Bronchial epithelial cell (primary cell): ENCODE measurements around the gene PHACTR1. TPM values are rescaled to one million over a fixed set of nuclear protein-coding genes. Genes with fewer than 3 reads are reported as not detected.

Experiments used
- DNase-seq: peaks from one replicate; pipeline ENCODE4 v3.0.0-alpha.2; 2010; ENCODE audit warnings: low read depth
- FAIRE-seq: peaks from 2 replicates; lab custom pipeline; 2011; peaks lifted over from hg19 to GRCh38; lab: Jason Lieb, UNC
- H3K27me3 ChIP-seq: 2 replicates; pipeline ENCODE4 v1.5.1; 2011; ENCODE audit warnings: low read length; ENCODE audit not compliant: control insufficient read depth, insufficient read depth
- H3K36me3 ChIP-seq: 2 replicates; pipeline ENCODE4 v1.5.1; 2011; ENCODE audit warnings: low read length; ENCODE audit not compliant: control insufficient read depth, insufficient read depth
- H3K4me3 ChIP-seq: 2 replicates; pipeline ENCODE4 v1.5.1; 2011; ENCODE audit warnings: mild to moderate bottlenecking, low read depth, low read length, control low read depth
- CTCF ChIP-seq: IDR thresholded peaks from 2 replicates; pipeline ENCODE4 v1.5.1; 2011; ENCODE audit warnings: mild to moderate bottlenecking, moderate library complexity, low read length, control low read depth, inconsistent platforms; ENCODE audit not compliant: insufficient read depth, severe bottlenecking
- total RNA-seq: library from RNA; depleted of rRNA; stranded (reverse); fragments of >200 nt; gene quantifications from 2 replicates; pipeline ENCODE4 v1.2.1, GENCODE V29; 2014

PHACTR1 gene
- total RNA-seq, 1 donor from 2014 or later, result under 0.01 TPM

DNA sequence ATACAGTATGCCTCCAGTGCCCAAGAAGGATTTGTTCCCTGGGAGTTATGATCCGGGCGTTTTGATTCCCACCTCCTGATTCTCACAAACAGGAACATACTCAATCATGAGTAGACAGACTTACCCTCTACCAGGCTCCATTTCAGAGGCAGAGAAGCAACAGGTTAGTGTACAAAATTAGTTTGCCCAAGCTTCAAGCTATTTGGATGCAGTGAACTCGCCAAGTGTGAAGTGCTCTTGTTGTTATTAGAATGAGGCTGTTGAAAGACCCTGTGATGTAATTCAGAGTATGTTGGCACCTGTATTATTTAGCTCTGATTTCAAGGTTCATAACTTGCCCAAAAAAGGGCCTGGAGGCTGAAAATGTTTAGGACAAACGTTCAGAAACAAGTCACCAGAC is 247.0 kb downstream of the PHACTR1 start:
- Histone ChIP-seq H3K27me3 (peaks cover 3% of the 10 kb centered on the region), H3K4me3 (no peak overlapping the region), H3K36me3 (no peaks in the 10 kb centered on the region)
- TF ChIP-seq CTCF, result no peak
- no peak for DNase-seq
- no peak for FAIRE-seq

DNA sequence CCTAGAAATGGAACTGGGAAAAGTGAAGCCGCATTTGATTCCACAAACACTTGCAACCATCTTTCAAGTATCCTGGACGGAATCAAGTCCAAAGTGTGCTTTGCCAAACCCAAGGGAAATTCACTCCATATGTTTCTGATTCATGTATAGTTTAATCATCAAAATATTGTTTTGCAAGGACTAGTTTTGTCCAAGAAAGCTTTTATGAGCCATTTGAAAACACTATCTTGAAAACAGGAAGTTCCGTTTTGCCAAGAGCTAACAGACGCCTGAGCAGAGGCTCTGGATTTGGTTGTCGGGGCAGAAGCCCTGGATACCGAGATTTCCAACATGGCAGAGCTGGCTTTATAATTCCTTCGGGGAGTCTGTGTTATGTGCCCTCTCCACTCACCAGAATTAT is 251.1 kb downstream of the PHACTR1 start:
- Histone ChIP-seq H3K27me3 (peaks cover 3% of the 10 kb centered on the region), H3K36me3 (no peaks in the 10 kb centered on the region), H3K4me3 (no peak overlapping the region)
- no peak for TF ChIP-seq CTCF
- DNase-seq, result no peak
- no peak for FAIRE-seq

- H3K27me3 ChIP-seq, result peaks cover 3% of the 10 kb centered on the region
- no peak for TF ChIP-seq CTCF
These were observed 251.7 kb downstream of the PHACTR1 start for GRCh38 chr6:12968290-12968689.

GRCh38 chr6:12968839-12969558 is 252.4 kb downstream of the PHACTR1 start:
- DNase-seq, result no peak

More at GRCh38 chr6:12968290-12968689, 251.7 kb downstream of the PHACTR1 start:
- FAIRE-seq (no peak), DNase-seq (no peak)
- H3K4me3 ChIP-seq, result no peak overlapping the region
- no peaks in the 10 kb centered on the region for H3K36me3 ChIP-seq

DNA sequence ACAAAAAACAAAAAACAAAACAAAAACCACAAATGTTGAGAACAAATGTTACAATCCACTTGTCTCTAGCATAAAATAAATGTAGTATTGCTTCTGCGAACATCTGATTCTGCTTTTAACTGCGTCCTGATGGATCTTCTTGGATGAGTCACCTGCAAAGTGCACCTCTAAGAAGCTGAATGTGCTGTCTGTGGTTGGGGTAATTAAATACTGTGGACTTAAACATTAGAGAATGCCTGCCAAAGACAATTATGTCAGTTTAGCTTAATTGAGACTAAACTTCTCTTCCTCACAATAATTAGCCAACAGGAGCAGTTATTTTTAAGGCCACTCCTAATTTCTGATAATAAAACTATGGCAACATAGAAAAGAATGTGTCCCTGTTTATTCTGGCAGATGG is 253.4 kb downstream of the PHACTR1 start:
- TF ChIP-seq CTCF, result no peak
- Histone ChIP-seq H3K4me3 (no peak overlapping the region), H3K27me3 (peaks cover 3% of the 10 kb centered on the region), H3K36me3 (no peaks in the 10 kb centered on the region)
- FAIRE-seq (no peak), DNase-seq (no peak)

More at GRCh38 chr6:12968839-12969558, 252.4 kb downstream of the PHACTR1 start:
- FAIRE-seq, result no peak
- Histone ChIP-seq H3K4me3 (no peak overlapping the region), H3K27me3 (peaks cover 3% of the 10 kb centered on the region), H3K36me3 (no peaks in the 10 kb centered on the region)
- TF ChIP-seq CTCF, result no peak
